ENCODE data around the gene CDC25B. TPM values are rescaled to one million over a fixed set of nuclear protein-coding genes. Genes with fewer than 3 reads are reported as not detected.

Gene CDC25B
- total and polyA plus RNA-seq, 2 of the 8 experiments (the other 6 are each of a cell fraction or from before 2014, with no cell fraction given) = 21.7 to 31.2 TPM

GRCh38 chr20:3755269-3755668 lies 40.8 kb upstream of the CDC25B start (continued):
- TF ChIP-seq CHD7 (IDR thresholded peaks at IDR 0.05; ENCODE audit: insufficient replicate concordance, low read length) (no peak), SIRT6 (IDR thresholded peaks at IDR 0.05; ENCODE audit: low read length) (no peak), TCF12 (IDR thresholded peaks at IDR 0.05; ENCODE audit: low read depth, low read length) (no peak), SAP30 (IDR thresholded peaks at IDR 0.05; ENCODE audit: insufficient read depth, insufficient replicate concordance, low read length) (no peak), PHF8 (conservative IDR thresholded peaks at IDR 0.05; ENCODE audit: low read depth, low read length) (no peak), YY1 (IDR thresholded peaks at IDR 0.05; ENCODE audit: low read depth, low read length) (no peak), HDAC6 (IDR thresholded peaks at IDR 0.05; ENCODE audit: low read depth, low read length) (no peak), EP300 (IDR thresholded peaks at IDR 0.05; ENCODE audit: borderline replicate concordance in 1 of 2, low read depth in 2 of 2, low read length in 2 of 2) (no peak), ATF2 (IDR thresholded peaks at IDR 0.05; ENCODE audit: low read length) (no peak), EZH2 (IDR thresholded peaks at IDR 0.05; ENCODE audit: low read depth, low read length, severe bottlenecking) (no peak)

Measured in H1 (cell line).